Fibroblast of villous mesenchyme (primary cell): ENCODE measurements around the gene HNRNPA0. TPM values are rescaled to one million over a fixed set of nuclear protein-coding genes. Genes with fewer than 3 reads are reported as not detected.

Experiments
- DNase-seq: peaks from one replicate; pipeline ENCODE4 v3.0.0-alpha.2; 2010; ENCODE audit warnings: low read depth
- H3K4me3 ChIP-seq: 2 replicates; pipeline ENCODE4 v1.5.1; 2011; ENCODE audit warnings: low read depth, mild to moderate bottlenecking, low read length
- total RNA-seq: library from RNA; depleted of rRNA; stranded (reverse); fragments of >200 nt; gene quantifications from 2 replicates; pipeline ENCODE4 v1.2.3, GENCODE V29; 2012
- TF ChIP-seq, protein P1 (sequence below): IDR thresholded peaks from 2 replicates; pipeline ENCODE4 v1.5.1; 2012; ENCODE audit warnings: low read depth, mild to moderate bottlenecking, low read length; ENCODE audit not compliant: insufficient read depth

HNRNPA0 gene
- total RNA-seq, 1 donor: 18.1 TPM

DNA sequence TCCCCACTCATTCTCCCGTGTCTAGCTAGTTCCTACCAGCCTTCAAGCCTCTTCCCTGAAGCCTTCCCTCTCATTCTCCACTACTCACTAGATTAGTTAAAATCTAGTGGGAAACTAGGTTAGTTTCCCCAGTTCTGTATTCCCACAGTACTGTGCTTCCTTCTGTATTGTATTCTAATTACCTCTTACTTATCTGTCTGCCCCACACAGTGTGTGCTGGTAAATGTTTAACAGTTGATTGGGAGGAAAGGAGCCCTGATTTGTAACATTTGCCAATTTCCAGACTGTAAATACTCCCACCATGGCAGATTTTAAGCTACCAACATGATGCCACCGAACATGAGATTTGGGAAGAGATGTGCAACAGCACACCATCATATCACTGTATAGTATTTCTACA, 26.5 kb downstream of the HNRNPA0 start:
- no peak for DNase-seq
- TF ChIP-seq, protein P1, sequence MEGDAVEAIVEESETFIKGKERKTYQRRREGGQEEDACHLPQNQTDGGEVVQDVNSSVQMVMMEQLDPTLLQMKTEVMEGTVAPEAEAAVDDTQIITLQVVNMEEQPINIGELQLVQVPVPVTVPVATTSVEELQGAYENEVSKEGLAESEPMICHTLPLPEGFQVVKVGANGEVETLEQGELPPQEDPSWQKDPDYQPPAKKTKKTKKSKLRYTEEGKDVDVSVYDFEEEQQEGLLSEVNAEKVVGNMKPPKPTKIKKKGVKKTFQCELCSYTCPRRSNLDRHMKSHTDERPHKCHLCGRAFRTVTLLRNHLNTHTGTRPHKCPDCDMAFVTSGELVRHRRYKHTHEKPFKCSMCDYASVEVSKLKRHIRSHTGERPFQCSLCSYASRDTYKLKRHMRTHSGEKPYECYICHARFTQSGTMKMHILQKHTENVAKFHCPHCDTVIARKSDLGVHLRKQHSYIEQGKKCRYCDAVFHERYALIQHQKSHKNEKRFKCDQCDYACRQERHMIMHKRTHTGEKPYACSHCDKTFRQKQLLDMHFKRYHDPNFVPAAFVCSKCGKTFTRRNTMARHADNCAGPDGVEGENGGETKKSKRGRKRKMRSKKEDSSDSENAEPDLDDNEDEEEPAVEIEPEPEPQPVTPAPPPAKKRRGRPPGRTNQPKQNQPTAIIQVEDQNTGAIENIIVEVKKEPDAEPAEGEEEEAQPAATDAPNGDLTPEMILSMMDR: no peak
- H3K4me3 ChIP-seq: no peak overlapping the region

DNA sequence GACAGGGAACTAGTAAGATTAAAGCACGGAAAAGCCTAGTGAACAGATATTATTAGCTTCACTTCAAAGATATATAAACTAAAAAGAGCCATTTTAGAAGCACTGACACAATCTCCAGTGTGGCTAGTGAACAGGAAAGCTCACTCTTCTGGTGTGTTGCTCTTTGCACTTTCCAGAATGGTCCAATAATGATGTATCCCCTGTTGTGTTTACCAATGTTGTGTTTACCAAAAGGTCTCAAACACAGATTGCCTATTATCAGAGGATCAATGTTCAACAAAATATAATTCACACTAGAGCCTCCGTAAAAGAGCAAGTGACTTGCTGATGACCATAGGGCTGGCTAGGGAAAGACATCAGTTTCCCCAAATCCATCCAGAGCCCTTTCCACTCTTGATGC, 29.9 kb downstream of the HNRNPA0 start:
- TF ChIP-seq, protein P1: no peak
- DNase-seq: no peak
- no peak overlapping the region for H3K4me3 ChIP-seq

DNA sequence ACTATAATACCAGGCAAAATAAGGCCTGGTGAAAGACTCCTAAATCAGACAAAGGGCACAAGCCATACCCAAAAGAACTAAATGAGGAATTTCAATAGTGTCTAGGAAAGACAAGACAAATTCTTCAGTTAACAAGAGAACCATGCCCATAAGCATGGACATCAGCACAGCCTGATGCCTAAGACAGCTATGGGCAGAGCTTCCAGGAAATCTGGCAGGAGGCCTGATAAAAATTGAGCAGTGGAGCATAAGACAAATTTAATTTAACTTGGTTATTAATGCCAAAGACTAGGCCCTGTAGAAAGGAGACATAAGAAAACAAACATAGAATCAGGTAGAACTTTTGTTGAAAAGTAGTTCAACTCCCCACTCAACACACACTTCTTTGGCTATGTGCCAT, 35.6 kb downstream of the HNRNPA0 start:
- no peak for DNase-seq
- TF ChIP-seq, protein P1: no peak

DNA sequence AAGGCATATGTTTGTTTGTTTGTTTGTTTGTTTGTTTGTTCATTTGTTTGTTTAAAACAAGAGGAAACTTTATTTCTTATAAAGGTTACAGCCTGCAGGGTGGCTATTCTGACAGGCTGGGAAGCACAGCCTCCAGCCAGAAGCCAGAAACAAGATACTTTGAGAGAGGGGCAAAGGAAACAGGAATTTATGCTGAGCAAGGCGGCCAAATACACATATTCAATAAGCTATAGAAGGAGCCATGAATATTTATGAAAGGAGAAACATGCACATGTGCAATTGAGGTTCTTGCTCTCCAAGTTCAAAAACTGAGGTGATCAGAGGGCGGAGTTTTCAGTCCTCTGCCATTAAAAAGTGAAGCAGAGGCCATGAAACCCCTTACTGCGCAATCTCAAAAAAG, 37.8 kb downstream of the HNRNPA0 start:
- TF ChIP-seq, protein P1: no peak
- DNase-seq: no peak
- H3K4me3 ChIP-seq: no peak overlapping the region

More for the DNA sequence above, 35.6 kb downstream of the HNRNPA0 start:
- H3K4me3 ChIP-seq: no peak overlapping the region

DNA sequence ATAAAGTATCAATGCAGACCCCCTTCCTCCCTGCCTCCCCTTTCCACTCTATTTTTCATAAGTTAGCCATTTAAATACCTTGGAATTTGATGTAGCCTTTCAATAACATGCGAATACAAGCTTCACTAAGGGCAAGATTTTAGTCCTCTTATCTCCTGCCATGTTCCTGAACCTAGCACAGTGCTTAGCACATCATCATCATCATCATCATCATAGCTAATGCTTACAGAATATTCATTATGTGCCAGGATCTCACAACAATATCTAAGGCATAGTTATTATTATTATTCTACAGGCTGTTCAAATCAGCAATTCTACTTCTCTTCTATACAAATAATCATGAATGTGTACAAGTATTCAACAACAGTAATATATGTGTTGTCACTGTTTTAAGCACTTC, 38.7 kb downstream of the HNRNPA0 start:
- TF ChIP-seq, protein P1: no peak
- no peak for DNase-seq
- no peak overlapping the region for H3K4me3 ChIP-seq

DNA sequence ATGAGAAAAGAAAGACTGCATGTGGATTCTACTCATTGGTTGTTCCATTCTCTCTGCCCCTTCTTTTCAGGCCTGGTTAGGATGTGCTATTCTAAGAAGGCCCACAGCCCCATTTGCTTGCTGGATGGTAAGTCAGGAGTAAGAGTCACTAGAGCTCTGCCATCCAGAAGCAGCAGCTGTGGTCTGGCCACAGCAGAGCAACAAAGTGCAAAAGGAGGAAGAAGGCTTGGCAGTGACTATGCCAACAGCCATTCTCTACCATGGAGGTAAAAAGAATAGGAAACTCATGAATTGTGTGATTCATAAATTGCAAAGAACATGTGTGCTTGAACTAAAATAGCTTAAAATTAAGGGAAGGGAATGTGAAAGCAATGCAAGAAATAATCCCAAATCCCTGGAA, 39.2 kb downstream of the HNRNPA0 start:
- DNase-seq: no peak
- TF ChIP-seq, protein P1: no peak

DNA sequence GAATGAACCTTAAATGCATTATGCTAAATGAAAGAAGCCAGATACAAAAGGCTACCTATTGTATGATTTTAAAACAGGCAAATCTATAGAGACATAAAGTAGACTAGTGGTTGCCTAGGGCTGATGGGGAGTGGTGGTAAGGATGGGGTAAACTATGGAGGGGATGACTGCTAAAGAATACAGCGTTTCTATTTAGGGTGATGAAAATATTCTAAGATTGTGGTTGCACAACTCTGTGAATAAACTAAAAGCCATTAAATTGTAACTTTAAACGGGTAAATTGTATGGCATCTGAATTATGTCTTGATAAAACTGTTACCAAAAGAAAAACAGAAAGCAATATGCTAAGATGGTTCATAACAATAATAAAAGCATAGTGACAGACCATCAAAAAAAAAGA, 39.7 kb downstream of the HNRNPA0 start:
- TF ChIP-seq, protein P1: no peak
- H3K4me3 ChIP-seq: no peak overlapping the region
- no peak for DNase-seq

More for the DNA sequence above, 39.2 kb downstream of the HNRNPA0 start:
- H3K4me3 ChIP-seq: no peak overlapping the region
